ENCODE measurements around the gene APOF.
"Not testable (repeated sequence)": the region's sequence is repeated elsewhere in the genome, so short reads cannot be mapped to it uniquely, and the experiment has no call there.

Gene APOF

DNA sequence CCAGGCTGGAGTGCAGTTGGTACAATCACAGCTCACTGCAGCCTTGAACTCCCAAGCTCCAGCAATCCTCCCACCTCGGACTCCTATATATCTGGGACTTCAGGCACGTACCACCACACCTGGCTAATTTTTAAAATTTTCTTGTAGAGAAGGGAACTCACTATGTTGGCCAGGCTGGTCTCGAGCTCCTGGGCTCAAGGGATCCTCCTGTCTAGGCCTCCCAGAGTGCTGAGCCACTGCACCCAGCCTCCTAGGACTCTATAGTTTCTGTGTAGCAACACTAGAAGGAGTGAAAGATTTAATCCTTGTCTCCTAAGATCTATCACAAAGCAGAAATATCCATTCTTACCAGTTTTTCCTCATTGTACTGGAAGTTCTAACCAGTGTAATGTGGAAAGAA, 4.3 kb upstream of the APOF start:
- no peak for DNase-seq (ENCODE audit: low read depth)

DNA sequence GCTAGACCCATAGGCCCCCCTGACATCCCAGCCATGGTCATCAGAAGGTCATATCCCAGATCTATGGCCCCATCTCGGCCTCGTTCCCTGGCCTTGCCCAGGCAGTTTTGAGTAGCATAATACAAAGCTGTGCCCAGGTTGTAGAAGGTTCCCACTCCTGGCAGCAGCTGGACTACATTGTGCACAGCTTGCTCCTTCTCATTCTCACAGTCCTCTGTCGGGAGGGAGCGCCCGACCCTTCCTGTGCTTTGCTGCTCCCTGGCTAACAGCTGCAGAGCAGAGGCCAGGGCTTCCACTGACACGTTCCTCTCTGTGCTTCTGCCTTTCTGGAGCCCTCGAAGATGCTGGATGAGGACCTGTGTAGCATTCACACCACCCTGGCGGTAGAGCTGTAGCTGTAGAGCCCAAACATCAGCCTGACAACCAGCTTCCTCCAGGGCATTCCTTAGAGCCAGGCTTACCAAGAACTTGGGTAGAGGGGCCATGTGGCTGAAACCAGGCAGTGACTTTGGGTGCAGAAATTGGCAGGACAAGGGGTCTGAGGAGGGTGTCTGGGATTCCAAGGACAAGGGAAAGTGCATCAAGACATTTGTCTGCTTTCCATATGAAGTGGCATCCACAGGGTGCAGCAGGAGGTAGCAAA, 1.0 kb downstream of the APOF start:
- no peak for DNase-seq (ENCODE audit: low read depth)

DNA sequence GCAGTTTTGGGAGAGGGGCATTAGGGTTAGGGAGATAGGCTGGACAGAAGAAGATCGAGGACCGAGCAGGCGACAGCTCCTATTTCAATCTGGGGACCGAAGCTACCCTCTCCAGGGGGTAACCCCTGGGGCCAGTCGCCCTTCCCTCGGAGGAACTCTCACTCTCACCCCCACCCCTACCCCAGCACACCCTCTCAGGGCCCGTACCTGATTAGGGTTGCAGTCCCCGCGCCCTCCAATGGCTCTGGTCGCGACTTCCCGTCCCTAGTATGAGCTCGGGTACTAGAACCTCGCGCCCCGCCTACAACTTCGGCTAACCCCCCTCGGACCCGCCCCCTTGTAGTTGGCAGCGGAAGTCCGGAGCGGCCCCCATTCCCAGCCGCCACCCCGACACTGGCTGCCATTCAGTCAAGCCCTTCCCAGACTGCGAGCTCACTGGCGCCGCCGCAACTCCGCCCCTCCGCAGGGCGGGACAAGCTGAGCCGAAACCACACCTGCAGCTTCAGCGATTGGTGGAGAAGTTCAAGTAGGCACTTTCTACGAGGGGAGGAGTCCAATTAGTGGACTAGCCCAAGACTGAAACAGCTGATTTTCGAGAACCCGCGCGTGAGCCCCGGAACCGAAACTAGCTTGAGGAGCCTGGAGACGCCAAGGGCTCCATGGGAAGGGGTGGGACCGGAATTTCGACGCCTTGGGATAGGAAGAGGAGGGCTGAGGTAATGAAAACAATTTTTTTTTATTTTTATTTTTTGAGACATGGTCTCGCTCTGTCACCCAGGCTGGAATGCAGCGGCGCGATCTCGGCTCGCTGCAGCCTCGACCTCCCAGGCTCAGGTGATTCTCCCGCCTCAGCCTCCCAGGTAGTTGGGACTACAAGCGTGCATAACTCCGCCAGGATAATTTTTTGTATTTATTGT, 2.5 kb downstream of the APOF start, which contains the start of gene STAT2:
TSS of gene STAT2 (minus strand) at position 257 of the 917 bp plus-strand sequence. CDS start 3,536 bp downstream, outside the sequence.
- DNase-seq (ENCODE audit: low read depth): peak; percentile 100

DNA sequence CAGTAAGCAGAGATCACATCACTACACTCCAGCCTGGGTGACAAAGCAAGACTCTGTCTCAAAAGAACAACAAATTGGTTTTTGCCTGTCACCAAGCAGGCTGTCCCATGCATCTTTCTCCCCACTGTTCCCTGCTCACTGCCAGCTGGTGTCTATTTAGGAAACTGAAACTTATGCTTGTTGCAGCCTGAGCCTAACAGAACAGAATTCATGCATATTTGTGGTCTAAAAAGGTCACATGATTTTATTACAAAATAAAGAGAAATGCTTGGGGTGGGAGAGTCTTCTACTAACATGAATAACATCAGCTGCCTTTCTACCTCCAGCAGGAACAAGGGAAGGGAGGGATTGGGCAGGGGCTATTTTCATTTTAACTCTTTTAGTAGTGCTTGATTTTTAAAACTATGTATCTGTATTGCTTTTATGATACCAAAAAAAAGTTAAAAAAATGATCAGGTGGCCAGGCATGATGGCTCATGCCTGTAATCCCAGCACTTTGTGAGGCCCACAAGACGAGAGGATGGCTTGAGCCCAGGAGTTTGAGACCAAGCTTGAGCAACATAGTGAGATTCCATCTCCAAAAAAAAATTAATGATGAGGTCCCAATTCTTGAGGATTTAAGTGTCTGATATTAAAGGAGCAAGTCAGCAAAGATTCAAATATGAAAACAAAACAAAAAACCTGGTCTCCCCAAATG, 3.7 kb downstream of the APOF start:
- DNase-seq (ENCODE audit: low read depth): peak; percentile 88

DNA sequence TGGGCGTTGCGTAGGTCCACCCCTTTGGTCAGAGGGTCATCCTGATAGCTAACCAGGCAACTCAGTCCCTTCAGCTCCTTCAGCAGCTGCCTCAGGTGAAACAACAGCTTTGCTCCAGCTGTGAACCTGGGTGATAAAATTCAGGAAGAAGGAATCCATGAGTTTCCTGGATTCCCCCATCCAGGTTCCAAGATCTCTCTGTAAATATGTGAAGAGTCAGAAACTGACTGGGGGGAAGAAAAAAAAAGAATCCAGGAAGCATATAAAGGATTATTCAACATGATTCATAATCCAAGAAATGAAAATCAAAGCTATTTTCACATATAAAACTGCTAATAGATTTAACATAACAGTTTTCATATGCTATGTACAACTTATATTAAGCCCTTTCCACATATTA, 11.3 kb downstream of the APOF start:
- no peak for DNase-seq (ENCODE audit: low read depth)

DNA sequence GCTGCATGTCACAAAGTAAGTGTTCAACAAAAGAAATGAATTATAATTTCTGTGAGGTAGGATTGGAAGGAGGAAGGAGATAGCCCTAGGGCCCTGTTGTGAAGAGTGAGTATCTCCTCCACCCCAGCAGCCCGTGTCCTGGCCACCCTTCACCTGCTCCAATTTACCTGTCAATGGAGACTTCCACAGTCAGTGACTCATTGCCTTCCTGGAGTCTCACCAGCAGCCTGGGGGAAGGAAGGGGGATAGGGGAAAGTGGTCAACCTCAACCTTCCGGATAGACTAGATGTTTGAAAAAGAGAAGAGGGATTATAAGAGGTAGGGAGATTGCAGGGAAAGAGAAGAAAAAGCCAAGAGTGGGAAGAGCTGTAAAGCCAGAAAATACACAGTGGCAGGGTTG, 12.0 kb downstream of the APOF start:
- no peak for DNase-seq (ENCODE audit: low read depth)

DNA sequence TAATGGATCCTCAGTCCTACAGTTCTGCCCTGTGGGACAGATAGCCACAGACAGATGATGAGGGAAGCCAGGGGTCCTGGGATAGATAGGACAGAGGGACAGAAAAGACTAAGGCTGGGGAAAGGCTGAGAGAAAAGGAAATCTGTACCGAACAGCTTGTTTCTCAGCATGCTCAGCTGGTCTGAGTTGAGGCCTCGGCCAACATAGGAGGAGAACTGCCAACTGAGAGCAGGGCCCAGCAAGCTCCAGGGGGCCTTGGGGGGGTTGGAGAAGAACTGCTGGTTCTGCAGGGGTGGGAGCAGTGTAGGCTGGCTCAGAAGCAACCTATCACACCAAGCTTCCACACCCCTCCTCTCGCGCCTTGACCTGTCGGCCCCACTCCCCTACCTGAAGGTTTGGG, 13.9 kb downstream of the APOF start:
- DNase-seq (ENCODE audit: low read depth): no peak

DNA sequence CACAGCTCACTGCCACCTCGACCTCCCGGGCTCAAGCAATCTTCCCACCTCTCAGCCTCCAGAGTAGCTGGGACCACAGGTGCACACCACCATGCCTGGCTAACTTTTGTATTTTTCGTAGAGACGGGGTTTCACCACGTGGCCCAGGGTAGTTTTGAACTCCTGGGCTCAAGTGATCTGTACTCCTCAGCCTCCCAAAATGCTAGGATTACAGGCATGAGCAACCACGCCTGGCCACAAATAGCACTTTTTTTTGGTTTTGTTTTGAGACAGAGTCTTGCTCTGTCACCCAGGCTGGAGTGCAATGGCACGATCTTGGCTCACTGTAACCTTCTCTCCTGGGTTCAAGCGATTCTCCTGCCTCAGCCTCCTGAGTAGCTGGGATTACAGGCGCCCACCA, 15.4 kb downstream of the APOF start:
- not testable (repeated sequence) for DNase-seq (ENCODE audit: low read depth)

DNA sequence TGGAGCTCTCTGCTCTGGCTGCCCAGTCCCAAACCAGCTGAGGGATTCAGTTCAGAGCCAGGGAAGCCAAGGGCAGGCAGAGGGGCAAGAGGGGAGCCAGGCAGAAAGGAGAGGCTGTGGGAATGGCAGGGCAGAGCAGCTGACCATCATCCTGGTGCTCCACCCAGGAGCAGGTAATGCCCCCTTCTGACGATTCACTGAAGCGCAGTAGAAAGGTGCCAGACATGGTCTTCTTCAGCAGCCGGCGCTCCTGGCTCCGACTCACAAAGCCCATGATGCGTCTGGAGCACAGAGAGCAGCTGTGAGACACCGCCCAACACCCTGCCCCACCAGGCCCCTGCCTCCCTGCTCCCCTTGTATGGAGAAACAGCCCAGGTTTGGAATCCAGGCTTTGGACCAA, 16.0 kb downstream of the APOF start:
- peak; percentile 12 for DNase-seq (ENCODE audit: low read depth)

DNA sequence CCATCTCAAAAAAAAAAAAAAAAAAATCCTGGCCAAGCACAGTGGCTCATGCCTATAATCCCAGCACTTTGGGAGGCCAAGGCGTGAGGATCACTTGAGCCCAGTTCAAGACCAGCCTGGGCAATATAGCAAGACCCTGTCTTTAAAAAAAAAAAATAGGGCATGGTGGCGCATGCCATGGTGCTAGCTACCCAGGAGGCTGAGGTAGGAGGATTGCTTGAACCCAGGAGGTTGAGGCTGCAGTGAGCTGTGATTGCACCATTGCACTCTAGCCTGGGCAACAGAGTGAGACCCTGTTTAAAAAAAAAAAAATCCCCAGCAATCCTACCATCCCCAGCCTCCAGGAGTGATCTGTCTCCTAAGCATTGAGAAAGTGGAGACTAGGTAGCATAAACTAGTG, 20.4 kb downstream of the APOF start:
- not testable (repeated sequence) for DNase-seq (ENCODE audit: low read depth)

DNA sequence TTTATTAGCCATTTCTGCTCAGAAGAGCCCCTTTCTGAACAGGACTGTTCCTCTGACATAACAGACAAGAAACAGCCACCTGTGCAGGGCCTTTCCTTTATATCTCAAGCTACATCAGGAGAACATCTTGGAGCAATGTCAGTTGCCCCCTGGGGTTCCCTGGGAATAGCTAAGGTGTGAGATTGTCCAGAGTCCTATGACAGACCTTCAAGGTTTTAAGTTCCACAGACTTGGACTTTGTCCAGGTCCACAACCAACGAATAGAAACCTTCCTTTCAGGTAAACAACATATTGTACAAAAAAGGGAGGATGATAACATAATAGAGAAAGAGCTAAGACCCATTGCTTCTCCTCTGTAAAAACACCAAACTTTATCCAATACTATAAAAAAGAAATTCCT, 21.0 kb downstream of the APOF start:
- no peak for DNase-seq (ENCODE audit: low read depth)

DNA sequence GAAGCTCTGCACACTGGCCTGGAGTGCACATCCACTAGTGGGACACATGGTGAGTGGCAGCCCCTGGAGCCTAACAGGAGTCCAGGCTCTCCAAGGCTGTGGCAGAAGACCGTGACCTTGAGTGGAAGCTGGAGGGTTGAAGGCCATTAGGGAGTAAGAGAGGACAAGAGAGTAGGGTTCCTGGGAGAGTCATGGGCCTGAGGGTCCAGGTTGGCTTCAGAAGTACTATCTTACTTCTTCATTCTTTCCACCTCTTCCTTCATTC, 23.6 kb downstream of the APOF start:
- no peak for DNase-seq (ENCODE audit: low read depth)

DNA sequence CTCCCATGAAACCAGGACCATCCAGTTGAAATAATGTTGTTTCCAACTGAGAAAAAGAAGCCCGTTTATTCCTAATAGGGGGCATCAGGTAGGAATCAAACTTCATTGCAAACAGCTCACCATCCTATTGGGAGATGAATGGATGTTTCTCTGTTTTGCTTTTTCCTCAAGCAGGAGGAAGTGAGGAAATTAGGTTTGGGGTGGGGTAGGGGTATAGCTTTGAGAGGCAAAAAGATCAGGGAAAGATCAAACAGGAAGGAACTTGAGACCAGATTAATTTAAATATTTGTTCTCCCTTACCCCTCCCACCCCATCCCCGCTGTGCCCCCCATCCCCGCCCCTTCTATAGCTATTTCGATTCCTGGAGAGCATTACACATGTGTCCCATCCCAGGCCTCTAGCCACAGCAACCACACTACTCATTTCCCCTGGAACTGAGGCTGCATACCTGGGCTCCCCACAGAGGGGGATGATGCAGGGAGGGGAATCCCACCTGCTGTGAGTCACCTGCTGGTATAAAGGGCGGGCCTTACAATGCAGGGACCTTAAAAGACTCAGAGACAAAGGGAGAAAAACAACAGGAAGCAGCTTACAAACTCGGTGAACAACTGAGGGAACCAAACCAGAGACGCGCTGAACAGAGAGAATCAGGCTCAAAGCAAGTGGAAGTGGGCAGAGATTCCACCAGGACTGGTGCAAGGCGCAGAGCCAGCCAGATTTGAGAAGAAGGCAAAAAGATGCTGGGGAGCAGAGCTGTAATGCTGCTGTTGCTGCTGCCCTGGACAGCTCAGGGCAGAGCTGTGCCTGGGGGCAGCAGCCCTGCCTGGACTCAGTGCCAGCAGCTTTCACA, 24.1 kb downstream of the APOF start, which contains the start of gene IL23A:
TSS of gene IL23A (plus strand) at position 577 of the 850 bp plus-strand sequence. CDS start at position 738, 161 bp downstream.
- peak; percentile 61 for DNase-seq (ENCODE audit: low read depth)

DNA sequence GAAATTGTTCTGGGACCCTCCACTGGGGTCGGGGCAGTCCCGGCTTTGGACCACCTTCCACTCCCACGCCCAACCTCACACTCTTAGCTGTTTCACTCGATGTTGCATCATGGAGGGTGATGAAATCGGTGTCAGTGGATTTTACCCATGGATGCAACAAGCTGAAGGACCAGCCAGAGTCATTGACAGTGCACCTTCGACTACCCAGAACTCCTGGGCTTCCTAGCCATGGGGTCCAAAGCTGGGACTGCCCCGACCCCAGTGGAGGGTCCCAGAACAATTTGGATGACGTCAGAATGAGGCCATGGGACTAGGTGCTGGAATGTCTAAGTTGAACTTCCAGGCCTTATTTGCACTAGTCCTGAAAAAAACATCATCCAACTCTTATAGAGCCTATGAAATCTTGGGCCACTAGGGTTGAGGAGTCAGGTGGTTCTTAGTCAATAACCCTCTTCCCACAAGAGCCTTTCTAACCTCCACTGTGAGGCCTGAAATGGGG, 24.9 kb downstream of the APOF start:
- DNase-seq (ENCODE audit: low read depth): peak; percentile 18

DNA sequence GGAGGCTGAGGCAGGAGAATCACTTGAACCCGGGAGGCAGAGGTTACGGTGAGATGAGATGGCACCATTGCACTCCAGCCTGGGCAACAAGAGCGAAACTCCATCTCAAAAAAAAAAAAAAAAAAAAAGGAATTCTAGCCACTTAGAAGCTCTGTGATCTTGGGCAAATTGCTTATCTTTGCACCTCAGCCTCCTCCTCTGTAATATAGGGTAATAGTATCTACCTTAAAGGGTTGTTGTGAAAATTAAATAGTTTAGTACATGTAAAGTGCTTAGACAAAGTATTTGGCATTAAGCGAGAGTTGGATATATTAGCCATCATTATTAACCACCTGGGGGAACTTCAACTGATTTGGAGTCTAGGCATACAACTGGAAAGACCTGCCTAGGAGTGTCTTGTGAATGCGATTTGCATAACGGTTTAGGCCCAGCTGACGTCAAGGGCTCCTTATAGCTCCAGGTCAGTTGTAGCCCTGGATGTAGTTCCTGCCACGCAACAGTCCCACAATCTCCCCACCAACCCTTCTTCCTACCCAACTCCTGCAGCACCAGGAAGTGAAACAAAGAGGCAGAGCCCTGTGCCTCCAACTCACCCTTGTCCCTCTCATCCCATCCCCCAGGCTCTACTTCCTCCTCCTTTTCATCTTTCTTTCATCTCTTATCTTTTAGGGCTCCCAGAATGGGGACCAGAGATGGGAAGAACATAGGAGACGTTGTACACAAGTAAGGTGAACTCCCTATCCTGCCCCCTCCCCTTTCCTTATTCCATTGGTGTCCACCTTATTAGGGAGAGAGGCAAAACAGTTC, 26.1 kb downstream of the APOF start:
- DNase-seq (ENCODE audit: low read depth): no peak

DNA sequence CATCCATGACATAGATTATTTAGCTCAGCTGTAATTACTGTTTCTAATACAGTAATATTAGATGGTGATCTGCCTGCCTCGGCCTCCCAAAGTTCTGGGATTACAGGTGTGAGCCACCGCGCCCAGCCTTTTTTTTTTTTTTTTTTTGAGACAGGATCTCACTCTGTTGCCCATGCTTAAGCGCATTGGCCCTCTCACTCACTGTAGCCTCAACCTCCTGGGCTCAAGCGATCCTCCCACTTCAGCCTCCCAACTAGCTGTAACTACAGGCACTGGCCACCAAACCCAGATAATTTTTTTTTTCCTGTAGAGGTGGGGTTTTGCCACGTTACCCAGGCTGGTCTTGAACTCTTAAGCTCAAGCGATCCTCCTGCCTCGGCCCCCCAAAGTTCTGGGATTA, 27.1 kb downstream of the APOF start:
- not testable (repeated sequence) for DNase-seq (ENCODE audit: low read depth)

DNA sequence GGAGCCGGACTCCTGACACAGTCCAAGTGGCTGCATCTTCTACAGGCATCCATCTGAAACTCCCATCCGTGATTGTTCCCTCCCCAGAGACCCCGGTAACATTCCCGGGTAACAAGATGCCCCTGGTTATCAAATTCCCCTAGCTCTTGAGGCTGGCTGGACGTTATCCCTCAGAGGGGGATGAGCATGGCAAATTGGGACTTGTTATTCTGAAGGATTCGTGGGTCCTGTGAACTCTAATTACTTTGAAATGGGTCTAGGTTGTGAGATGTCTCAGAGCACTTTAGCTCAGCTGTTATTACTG, 28.2 kb downstream of the APOF start:
- DNase-seq (ENCODE audit: low read depth): no peak

DNA sequence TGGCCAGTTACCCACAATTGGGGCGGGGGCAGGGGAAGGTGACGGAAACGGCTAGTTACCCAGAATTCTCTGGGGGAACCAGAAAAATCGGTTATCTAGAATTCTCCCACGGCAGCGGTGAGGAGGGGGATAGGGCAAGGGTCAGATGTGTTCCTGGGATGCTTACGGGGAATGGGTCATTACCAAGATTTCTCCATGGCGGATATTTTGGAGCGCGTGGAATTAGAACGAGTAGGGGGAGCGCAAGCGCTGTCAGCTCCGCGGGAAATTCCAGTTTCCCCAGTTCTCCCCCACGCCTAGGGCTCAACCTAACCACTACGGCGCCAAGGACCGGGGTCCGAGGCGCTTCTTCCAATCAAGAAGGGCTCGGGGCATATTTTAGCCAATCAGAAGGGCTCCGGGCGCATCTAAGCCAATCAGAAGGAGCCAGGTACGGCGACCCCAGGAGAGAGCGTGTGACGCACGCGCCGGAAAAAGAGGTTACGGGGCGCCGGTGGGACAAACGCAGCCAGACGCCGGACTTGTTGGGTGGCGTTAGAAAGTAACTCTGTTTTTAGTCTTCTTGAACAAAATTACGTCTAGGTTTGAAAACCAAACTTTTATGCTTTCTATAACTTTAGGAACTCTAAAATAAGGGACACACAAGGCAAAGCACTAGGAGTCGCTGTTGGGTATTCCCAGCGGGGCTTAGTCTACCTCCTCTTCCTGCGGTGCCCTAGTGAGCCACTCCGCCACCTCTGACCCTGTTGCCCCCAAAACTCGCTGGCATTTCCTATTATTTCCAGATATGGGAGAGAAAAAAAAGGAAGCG, 28.8 kb downstream of the APOF start, which contains the start of gene PAN2:
TSS of gene PAN2 (minus strand) at position 322 of the 811 bp plus-strand sequence. CDS start 906 bp downstream, outside the sequence.
- peak; percentile 99 for DNase-seq (ENCODE audit: low read depth)

DNA sequence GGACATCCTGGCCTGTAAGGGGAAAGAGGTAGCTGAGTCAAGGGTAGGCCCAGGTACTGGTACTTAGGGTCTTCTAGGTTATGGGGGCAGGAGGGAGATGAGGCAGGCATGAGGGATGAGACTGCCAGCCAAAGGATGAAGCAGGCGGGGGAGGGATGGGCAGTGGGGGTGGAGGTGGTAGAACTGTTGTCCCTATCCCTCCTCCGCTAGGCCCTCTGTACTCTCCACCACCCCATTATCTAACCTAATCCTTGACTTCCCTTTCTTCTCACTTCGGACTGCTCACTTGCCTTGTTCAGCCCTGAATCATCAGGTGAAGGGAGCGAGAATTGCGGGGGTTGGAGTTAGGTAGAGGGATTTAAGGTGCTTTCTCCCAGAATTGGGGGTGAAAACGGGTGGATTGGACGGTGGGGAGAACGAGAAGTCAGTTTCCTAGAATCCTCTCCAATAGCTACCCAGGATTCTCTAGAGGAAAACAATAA, 29.4 kb downstream of the APOF start:
- no peak for DNase-seq (ENCODE audit: low read depth)
